ENCODE measurements around the gene TP53.

The TP53 gene

GRCh38 chr17:7706631-7707354, 19.5 kb upstream of the TP53 start:
- DNase-seq: no peak

DNA sequence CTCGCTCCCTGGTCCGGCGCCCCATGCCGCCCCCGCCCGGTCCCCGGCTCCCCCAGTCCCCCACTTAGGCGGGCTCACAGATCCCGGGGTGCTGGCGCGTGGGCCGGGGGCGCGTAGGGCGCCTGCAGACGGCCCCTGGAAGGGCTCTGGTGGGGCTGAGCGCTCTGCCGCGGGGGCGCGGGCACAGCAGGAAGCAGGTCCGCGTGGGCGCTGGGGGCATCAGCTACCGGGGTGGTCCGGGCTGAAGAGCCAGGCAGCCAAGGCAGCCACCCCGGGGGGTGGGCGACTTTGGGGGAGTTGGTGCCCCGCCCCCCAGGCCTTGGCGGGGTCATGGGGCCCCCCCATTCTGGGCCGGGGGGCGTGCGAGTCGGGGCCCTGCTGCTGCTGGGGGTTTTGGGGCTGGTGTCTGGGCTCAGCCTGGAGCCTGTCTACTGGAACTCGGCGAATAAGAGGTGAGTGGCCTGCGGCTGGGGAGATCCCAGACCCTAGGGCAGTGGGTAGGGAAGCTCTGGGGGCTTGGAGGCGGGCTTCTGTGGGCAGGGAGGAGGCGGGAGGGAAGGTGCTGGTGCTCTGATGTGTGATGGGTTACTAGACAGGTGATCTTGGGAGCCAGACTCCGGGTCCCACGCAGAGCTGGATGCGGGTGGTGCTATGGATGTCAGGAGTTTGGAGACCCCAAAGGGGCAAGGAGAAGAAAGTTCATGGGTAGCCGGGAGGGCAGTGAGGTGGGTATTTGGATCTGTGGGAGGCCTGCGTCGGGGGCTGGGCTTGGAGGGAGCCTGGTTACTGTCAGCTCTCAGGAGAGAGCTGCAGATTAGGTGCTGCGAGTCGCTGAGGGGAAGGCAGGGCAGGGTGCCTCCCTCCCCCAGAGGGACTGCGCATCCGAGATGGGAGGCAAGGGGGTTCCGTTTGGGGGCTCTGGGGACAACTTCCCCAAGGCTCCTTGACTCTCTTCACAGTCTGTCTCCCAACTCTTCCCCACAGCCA, 18.3 kb upstream of the TP53 start:
- DNase-seq: no peak

GRCh38 chr17:7704601-7705268, 17.4 kb upstream of the TP53 start, which contains the start of gene EFNB3:
Gene EFNB3 (plus strand): TSS chr17:7705202. CDS start chr17:7705599, 397 bp downstream.
- peak; percentile 59 for DNase-seq

- DNase-seq: peak; percentile 62
Measured at GRCh38 chr17:7703584-7704479, 16.5 kb upstream of the TP53 start.

- DNase-seq: no peak
Measured at GRCh38 chr17:7702776-7703175, 15.5 kb upstream of the TP53 start.

DNA sequence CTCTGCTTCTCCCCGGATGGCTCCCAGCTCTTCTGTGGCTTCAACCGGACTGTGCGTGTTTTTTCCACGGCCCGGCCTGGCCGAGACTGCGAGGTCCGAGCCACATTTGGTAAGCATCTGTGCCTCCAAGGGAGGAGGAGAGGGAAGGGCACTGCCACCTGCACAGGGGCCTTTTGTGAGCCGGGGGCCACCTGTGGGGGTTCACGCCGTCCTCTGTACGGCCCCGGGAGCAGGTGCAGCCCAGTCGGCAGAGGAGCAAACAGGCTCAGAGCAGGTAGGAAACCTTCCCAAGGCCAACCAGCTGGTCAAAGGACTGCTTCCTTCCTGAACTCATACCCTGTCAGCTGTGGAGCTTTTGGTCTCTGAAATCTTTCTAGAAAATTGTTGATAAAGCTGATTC, 14.4 kb upstream of the TP53 start:
- DNase-seq: no peak

DNA sequence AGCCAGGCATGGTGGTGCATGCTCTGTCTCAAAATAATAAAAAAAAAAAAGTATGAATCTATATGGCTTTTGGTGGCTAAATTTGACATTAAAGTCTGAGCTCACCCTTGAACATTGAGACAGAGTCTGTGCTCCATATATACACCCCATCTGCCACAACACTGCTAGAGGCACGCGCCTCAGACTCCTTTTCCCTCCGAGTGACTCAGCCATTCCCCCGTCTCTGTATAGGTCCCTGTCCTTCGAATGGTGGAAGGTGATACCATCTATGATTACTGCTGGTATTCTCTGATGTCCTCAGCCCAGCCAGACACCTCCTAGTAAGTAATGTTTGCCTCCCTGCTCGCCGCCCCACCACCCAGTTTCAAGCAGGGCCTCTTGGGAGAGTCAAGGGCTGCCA, 13.2 kb upstream of the TP53 start:
- DNase-seq: no peak

DNA sequence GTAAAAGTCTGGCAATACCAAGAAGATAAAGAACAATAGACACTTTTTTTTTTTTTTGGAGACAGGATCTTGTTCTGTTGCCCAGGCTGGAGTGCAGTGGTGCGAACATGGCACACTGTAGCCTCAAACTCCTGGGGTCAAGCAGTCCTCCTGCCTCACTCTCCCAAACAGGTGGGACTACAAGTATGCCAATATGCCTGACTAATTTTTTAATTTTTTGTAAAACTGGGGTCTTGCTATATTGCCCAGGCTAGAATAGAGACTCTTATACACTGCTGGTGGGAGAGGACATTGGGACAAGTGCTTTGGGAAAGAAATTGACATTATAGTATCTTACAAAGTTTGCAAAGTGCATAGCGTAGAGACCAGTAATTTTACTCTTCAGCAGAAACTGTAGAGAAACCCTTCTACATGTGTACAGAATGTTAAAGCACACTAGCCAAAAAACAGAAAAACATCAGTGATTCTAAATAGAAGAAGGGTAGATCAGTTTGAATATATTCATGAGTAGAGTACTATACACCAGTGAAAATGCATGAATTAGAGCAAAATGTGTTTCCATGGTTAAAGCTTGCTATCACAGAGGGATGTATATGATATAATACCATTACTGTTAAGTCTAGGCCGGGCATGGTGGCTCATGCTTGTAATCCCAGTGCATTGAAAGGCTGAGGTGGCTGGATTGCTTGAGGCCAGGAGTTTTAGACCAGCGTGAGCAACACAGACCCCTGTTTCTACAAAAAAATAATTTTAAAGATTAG, 10.7 kb upstream of the TP53 start:
- no peak for DNase-seq

- no peak for DNase-seq
Measured at GRCh38 chr17:7695586-7695985, 8.3 kb upstream of the TP53 start.

- no peak for DNase-seq
Measured at GRCh38 chr17:7688808-7689316, 1.6 kb upstream of the TP53 start.

GRCh38 chr17:7687908-7688807, 868 bp upstream of the TP53 start, which contains the start of gene WRAP53:
Gene WRAP53 (plus strand): TSS chr17:7688477. CDS start chr17:7688649, 172 bp downstream.
- DNase-seq: peak; percentile 99

DNA sequence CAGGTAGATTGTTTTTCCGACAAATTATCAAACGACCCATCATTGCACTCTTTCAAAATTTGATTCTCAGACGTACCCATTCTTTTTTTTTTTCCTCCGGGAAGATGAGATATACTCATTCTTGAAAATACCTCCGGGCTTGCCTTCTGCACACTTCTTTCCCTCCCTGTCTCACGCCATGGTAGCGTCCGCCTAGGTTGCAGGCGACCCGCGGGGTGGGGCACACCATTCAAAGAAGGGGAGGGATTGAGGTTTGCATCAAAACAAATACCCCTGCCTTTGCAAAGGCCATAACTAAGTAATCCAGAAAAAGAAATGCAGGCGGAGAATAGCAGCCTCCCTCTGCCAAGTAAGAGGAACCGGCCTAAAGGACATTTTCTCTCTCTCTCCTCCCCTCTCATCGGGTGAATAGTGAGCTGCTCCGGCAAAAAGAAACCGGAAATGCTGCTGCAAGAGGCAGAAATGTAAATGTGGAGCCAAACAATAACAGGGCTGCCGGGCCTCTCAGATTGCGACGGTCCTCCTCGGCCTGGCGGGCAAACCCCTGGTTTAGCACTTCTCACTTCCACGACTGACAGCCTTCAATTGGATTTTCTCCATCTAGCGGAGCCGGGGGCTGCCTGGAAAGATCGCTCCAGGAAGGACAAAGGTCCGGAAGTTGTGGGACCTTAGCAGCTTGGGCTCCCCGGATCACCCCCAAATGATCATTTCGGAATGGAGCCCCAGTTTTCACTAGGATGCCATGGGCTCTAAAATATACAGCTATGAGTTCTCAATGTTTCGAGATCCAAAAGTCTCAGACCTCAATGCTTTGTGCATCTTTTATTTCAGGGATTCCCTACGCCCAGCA, 843 bp downstream of the TP53 start:
- DNase-seq: peak; percentile 88

- DNase-seq: peak; percentile 94
Measured at GRCh38 chr17:7685533-7686221, 1.6 kb downstream of the TP53 start.

- DNase-seq: no peak
Measured at GRCh38 chr17:7684851-7685532, 2.3 kb downstream of the TP53 start.

- no peak for DNase-seq
Measured at GRCh38 chr17:7677388-7678067, 9.8 kb downstream of the TP53 start.

- DNase-seq: no peak
Measured at GRCh38 chr17:7676533-7676932, 10.8 kb downstream of the TP53 start.

- no peak for DNase-seq
Measured at GRCh38 chr17:7674934-7675333, 12.4 kb downstream of the TP53 start.
